A673 (cell line): ENCODE data around the gene PGLYRP2. TPM values are rescaled to one million over a fixed set of nuclear protein-coding genes. Genes with fewer than 3 reads are reported as not detected.
A peak's percentile ranks its signal among the peaks of the same experiment; 100 is the strongest.

Source experiments
- BruUV-seq: library from RNA; stranded (reverse); fragments of 400-500 nt; replicated peaks from 2 replicates; lab custom pipeline; 2021; lab: Mats Ljungman, UMichigan
- CTCF ChIA-PET: fragments of 300-600 bp; sonication (Branson Sonifier 250); formaldehyde crosslinking; loops from one replicate; lab custom pipeline; 2022; ENCODE audit warnings: antibody characterized with exemption; lab: Charles Lee
- POLR2A ChIA-PET: fragments of 300-600 bp; sonication (Branson Sonifier 250); formaldehyde crosslinking; loops from one replicate; lab custom pipeline; 2022; ENCODE audit warnings: antibody characterized with exemption; ENCODE audit not compliant: low non-redundant PET; lab: Charles Lee
- DNase-seq: peaks from one replicate; pipeline ENCODE4 v3.0.0-alpha.2; 2015; ENCODE audit warnings: low spot score
- H3K27ac ChIP-seq: fragments of 200-600 bp; sonication (generic); 2 replicates; pipeline ENCODE4 v1.5.1; 2016; ENCODE audit warnings: mixed run types, low read depth, mild to moderate bottlenecking, mixed read lengths, antibody characterized with exemption, low read length; ENCODE audit not compliant: poor library complexity, severe bottlenecking
- H3K27me3 ChIP-seq: fragments of 200-600 bp; sonication (generic); replicated peaks from 2 replicates; pipeline ENCODE4 v1.6.1; 2017; ENCODE audit warnings: mixed run types, low read depth, mild to moderate bottlenecking, mixed read lengths, antibody characterized with exemption, low read length; ENCODE audit not compliant: insufficient read depth, poor library complexity
- H3K36me3 ChIP-seq: fragments of 200-600 bp; sonication (generic); 2 replicates; pipeline ENCODE4 v1.6.1; 2016; ENCODE audit warnings: mixed run types, mild to moderate bottlenecking, mixed read lengths, antibody characterized with exemption, low read length; ENCODE audit not compliant: insufficient read depth, poor library complexity, severe bottlenecking
- H3K4me1 ChIP-seq: fragments of 200-600 bp; sonication (generic); 2 replicates; pipeline ENCODE4 v1.6.1; 2017; ENCODE audit warnings: mixed run types, mild to moderate bottlenecking, mixed read lengths, antibody characterized with exemption, low read length; ENCODE audit not compliant: insufficient read depth, poor library complexity, severe bottlenecking
- H3K4me3 ChIP-seq: fragments of 200-600 bp; sonication (generic); 2 replicates; pipeline ENCODE4 v1.5.1; 2016; ENCODE audit warnings: low read depth, mixed run types, mild to moderate bottlenecking, mixed read lengths, low read length; ENCODE audit not compliant: poor library complexity, severe bottlenecking
- H3K9me3 ChIP-seq: fragments of 200-600 bp; sonication (generic); 2 replicates; pipeline ENCODE4 v1.6.1; 2016; ENCODE audit warnings: mixed run types, low read depth, mild to moderate bottlenecking, mixed read lengths, antibody characterized with exemption, low read length; ENCODE audit not compliant: poor library complexity, severe bottlenecking
- CTCF ChIP-seq: fragments of 300-800, 200-600 bp; sonication (generic); conservative IDR thresholded peaks from 2 replicates; pipeline ENCODE4 v1.5.1; 2017; ENCODE audit warnings: low read depth, mild to moderate bottlenecking, antibody characterized with exemption, low read length, moderate library complexity, mixed read lengths
- EZH2 ChIP-seq: fragments of 200-600 bp; sonication (generic); IDR thresholded peaks from 2 replicates; pipeline ENCODE4 v1.6.1; 2017; ENCODE audit warnings: borderline replicate concordance, low read depth, mild to moderate bottlenecking, mixed read lengths, antibody characterized with exemption, low read length; ENCODE audit not compliant: poor library complexity, severe bottlenecking
- intact Hi-C: fragments of 100-400 bp; cut with micrococcal nuclease; formaldehyde crosslinking; loops from one replicate; pipeline ENCODE4 v1.10.0; 2022; ENCODE audit not compliant: unreplicated experiment
- total RNA-seq: library from RNA; stranded (reverse); gene quantifications from 2 replicates; pipeline ENCODE4 v1.2.3, GENCODE V29; 2021

Gene PGLYRP2
- total RNA-seq, 1 experiment from 2014 or later: 3.5 TPM

GRCh38 chr19:15433519-15434069 is 45.7 kb downstream of the PGLYRP2 start:
- Histone ChIP-seq H3K36me3 (peaks cover 10% of the 10 kb centered on the region), H3K4me3 (peak overlapping the region; percentile 80), H3K27ac (peak overlapping the region; percentile 87), H3K9me3 (no peaks in the 10 kb centered on the region), H3K4me1 (peaks cover 14% of the 10 kb centered on the region), H3K27me3 (no peaks in the 10 kb centered on the region)
- ChIA-PET CTCF (interaction anchor here (0.5 to 2.0 kb wide), 2 partner anchors 121 to 122 kb away, joined by 3 to 7 read pairs; no protein-coding TSS in a partner anchor), POLR2A (interaction anchor here (0.6 to 1.5 kb wide), 2 partner anchors 14 to 188 kb away, joined by 3 to 4 read pairs; partner anchors contain the start of gene AKAP8L)
- DNase-seq: no peak
- no TSS peak for BruUV-seq
- no peak for TF ChIP-seq CTCF
- no peak for TF ChIP-seq EZH2
- intact Hi-C loops: no loop called here

GRCh38 chr19:15432629-15433518 is 46.4 kb downstream of the PGLYRP2 start:
- CTCF ChIA-PET: interaction anchor here (0.5 to 2.0 kb wide), 2 partner anchors 122 to 123 kb away, joined by 3 to 7 read pairs; no protein-coding TSS in a partner anchor
- Histone ChIP-seq H3K27ac (peak overlapping the region; percentile 87), H3K4me3 (peak overlapping the region; percentile 80), H3K36me3 (peaks cover 17% of the 10 kb centered on the region), H3K4me1 (peaks cover 14% of the 10 kb centered on the region), H3K27me3 (no peaks in the 10 kb centered on the region), H3K9me3 (no peaks in the 10 kb centered on the region)
- TF ChIP-seq EZH2 (no peak), CTCF (no peak)
- BruUV-seq: no TSS peak
- POLR2A ChIA-PET: interaction anchor here (0.6 to 1.5 kb wide), 2 partner anchors 14 to 187 kb away, joined by 3 to 4 read pairs; partner anchors contain the start of gene AKAP8L
- DNase-seq: peak; percentile 96
- intact Hi-C loops: no loop called here

- POLR2A ChIA-PET: interaction anchor here (0.6 to 1.5 kb wide), 2 partner anchors 13 to 907 kb away, joined by 4 to 5 read pairs; partner anchors contain the start of gene AKAP8L
- TF ChIP-seq CTCF: no peak
- no peak for TF ChIP-seq EZH2
- no peak for DNase-seq
- no peaks in the 10 kb centered on the region for H3K27me3 ChIP-seq
- CTCF ChIA-PET: interaction anchor here (2.0 kb wide), 1 partner anchor 124 kb away, joined by 7 read pairs; no protein-coding TSS in a partner anchor
- H3K27ac ChIP-seq: peak overlapping the region; percentile 89
- peaks cover 14% of the 10 kb centered on the region for H3K4me1 ChIP-seq
- peak overlapping the region; percentile 80 for H3K4me3 ChIP-seq
- no TSS peak for BruUV-seq
- intact Hi-C loops: no loop called here
- no peaks in the 10 kb centered on the region for H3K9me3 ChIP-seq
- peaks cover 25% of the 10 kb centered on the region for H3K36me3 ChIP-seq
These were observed 47.2 kb downstream of the PGLYRP2 start for GRCh38 chr19:15432018-15432494.
